Measurements from ENCODE around the gene PTPRN2. TPM values are rescaled to one million over a fixed set of nuclear protein-coding genes. Genes with fewer than 3 reads are reported as not detected.
A peak's percentile ranks its signal among the peaks of the same experiment; 100 is the strongest.

Gene PTPRN2
- total and polyA plus RNA-seq, 2 of the 13 experiments (the other 11 are each of a cell fraction or from before 2014, with no cell fraction given), result 2.5 to 24.2 TPM

- no peak for TF ChIP-seq CREB1 (IDR thresholded peaks at IDR 0.05)
- TF ChIP-seq CREB1 (CRISPR knock-in tag; IDR thresholded peaks at IDR 0.05), result no peak
- no peak for TF ChIP-seq ZBTB40 (IDR thresholded peaks at IDR 0.05)
- no peak for TF ChIP-seq ZBTB40 (CRISPR knock-in tag; IDR thresholded peaks at IDR 0.05)
- peak; percentile 41; the same call in 1 of the 2 replicates for TF ChIP-seq ZFY (CRISPR knock-in tag; IDR thresholded peaks at IDR 0.05)
- TF ChIP-seq HMG20B (CRISPR knock-in tag; conservative IDR thresholded peaks at IDR 0.05), result no peak
- 0 out of 2 replicates have a peak, but pooled peaks have one; percentile 69 for TF ChIP-seq ZNF784 (CRISPR knock-in tag; IDR thresholded peaks at IDR 0.05; ENCODE audit: borderline replicate concordance)
- no peak for TF ChIP-seq BATF2 (CRISPR knock-in tag; IDR thresholded peaks at IDR 0.05)
- TF ChIP-seq CTCF (CRISPR knock-in tag; IDR thresholded peaks at IDR 0.05), result no peak
- no peak for TF ChIP-seq ATF4 (CRISPR knock-in tag; IDR thresholded peaks at IDR 0.05)
- peak; percentile 52; the same call in 1 of the 2 replicates for TF ChIP-seq RXRB (CRISPR knock-in tag; IDR thresholded peaks at IDR 0.05; ENCODE audit: borderline replicate concordance)
- TF ChIP-seq KAT2B (IDR thresholded peaks at IDR 0.05; ENCODE audit: borderline replicate concordance, low read depth, low read length), result no peak
- TF ChIP-seq ZNF775 (CRISPR knock-in tag; IDR thresholded peaks at IDR 0.05; ENCODE audit: borderline replicate concordance), result no peak
- no peak for TF ChIP-seq BRF2 (CRISPR knock-in tag; IDR thresholded peaks at IDR 0.05)
These were observed 323.5 kb downstream of the PTPRN2 start (continued) for GRCh38 chr7:158263964-158264748.
